DND-41 (cell line): Measurements from ENCODE around the gene DACH2.

Source experiments
- ATAC-seq: fragments of 200-7000 bp; cut with Tn5 transposase; 3 replicates; pipeline ENCODE4 v1.9.1; 2021; ENCODE audit warnings: low read depth; ENCODE audit not compliant: insufficient read depth
- DNase-seq: peaks from one replicate; pipeline ENCODE4 v3.0.0-alpha.2; 2020
- H2AFZ ChIP-seq: 2 replicates; pipeline ENCODE4 v1.6.0; 2012; ENCODE audit warnings: low read depth, low read length
- H3K27ac ChIP-seq: 2 replicates; pipeline ENCODE4 v1.5.1; 2012; ENCODE audit warnings: low read length, inconsistent platforms
- H3K27me3 ChIP-seq: fragments of 200-600 bp; sonication (generic); 2 replicates; pipeline ENCODE4 v1.6.0; 2012; ENCODE audit warnings: low read length, mild to moderate bottlenecking, inconsistent platforms; ENCODE audit not compliant: insufficient read depth, poor library complexity
- H3K36me3 ChIP-seq: 2 replicates; pipeline ENCODE4 v1.5.1; 2012; ENCODE audit warnings: low read length, inconsistent platforms; ENCODE audit not compliant: insufficient read depth
- H3K4me1 ChIP-seq: 2 replicates; pipeline ENCODE4 v1.5.1; 2012; ENCODE audit warnings: mild to moderate bottlenecking, low read length; ENCODE audit not compliant: insufficient read depth
- H3K4me2 ChIP-seq: 2 replicates; pipeline ENCODE4 v1.6.0; 2012; ENCODE audit warnings: mild to moderate bottlenecking, moderate library complexity, low read length, inconsistent platforms; ENCODE audit not compliant: insufficient read depth
- H3K4me3 ChIP-seq, 2 experiments: fragments of 200-600 bp in 1 of 2; shearing (Covaris generic) in 1 of 2; 2 replicates each; pipeline ENCODE4 v1.5.1; 2012 to 2016; ENCODE audit warnings: inconsistent platforms in 2 of 2, low read length in 2 of 2, mild to moderate bottlenecking in 2 of 2, low read depth in 1 of 2, moderate library complexity in 1 of 2
- H3K79me2 ChIP-seq: 2 replicates; pipeline ENCODE4 v1.6.0; 2012; ENCODE audit warnings: low read length, inconsistent platforms; ENCODE audit not compliant: insufficient read depth
- H3K9ac ChIP-seq: 2 replicates; pipeline ENCODE4 v1.6.0; 2012; ENCODE audit warnings: low read depth, mild to moderate bottlenecking, inconsistent platforms, low read length, moderate library complexity
- H3K9me3 ChIP-seq: 2 replicates; pipeline ENCODE4 v1.5.1; 2012; ENCODE audit warnings: low read length, moderate library complexity, mild to moderate bottlenecking, inconsistent platforms; ENCODE audit not compliant: insufficient read depth, severe bottlenecking
- H4K20me1 ChIP-seq: 2 replicates; pipeline ENCODE4 v1.6.0; 2012; ENCODE audit warnings: low read length; ENCODE audit not compliant: insufficient read depth
- EZH2 ChIP-seq: IDR thresholded peaks from 3 replicates; pipeline ENCODE4 v1.6.1; 2012; ENCODE audit warnings: borderline replicate concordance, low read depth, mild to moderate bottlenecking, moderate library complexity, low read length, inconsistent platforms; ENCODE audit not compliant: severe bottlenecking
- TF ChIP-seq, protein P1 (sequence below): IDR thresholded peaks from 2 replicates; pipeline ENCODE4 v1.5.1; 2012; ENCODE audit warnings: borderline replicate concordance, low read length, moderate library complexity, mild to moderate bottlenecking; ENCODE audit not compliant: poor library complexity, severe bottlenecking; ENCODE audit errors: extremely low read depth

The DACH2 gene

DNA sequence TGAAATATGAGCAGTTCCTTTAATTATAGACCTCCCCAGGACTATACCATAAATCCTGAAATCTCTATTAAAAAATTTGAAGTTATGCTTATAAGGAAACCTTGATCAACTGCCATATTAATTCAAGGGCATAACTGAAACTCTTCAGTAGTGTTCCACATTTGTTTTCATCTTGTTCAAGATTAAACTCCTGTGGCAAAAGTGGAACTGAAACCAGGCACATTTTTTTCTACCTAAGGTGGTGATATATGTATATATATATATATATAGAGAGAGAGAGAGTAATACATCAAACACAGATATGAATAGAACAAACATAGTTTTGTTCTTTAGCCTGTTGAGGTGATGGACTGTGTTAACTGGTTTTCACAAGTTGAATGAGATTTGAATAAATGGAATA is 287.9 kb downstream of the DACH2 start:
- H3K4me1 ChIP-seq, result no peaks in the 10 kb centered on the region
- no peaks in the 10 kb centered on the region for H3K9me3 ChIP-seq
- no peak overlapping the region for H2AFZ ChIP-seq
- H3K4me3 ChIP-seq, result no peak overlapping the region
- H3K9ac ChIP-seq, result no peak overlapping the region
- DNase-seq (no peak), ATAC-seq (no peak)
- H3K27ac ChIP-seq, result no peak overlapping the region
- H3K4me2 ChIP-seq, result no peak overlapping the region
- no peaks in the 10 kb centered on the region for H3K27me3 ChIP-seq
- no peaks in the 10 kb centered on the region for H4K20me1 ChIP-seq
- no peaks in the 10 kb centered on the region for H3K79me2 ChIP-seq
- no peaks in the 10 kb centered on the region for H3K36me3 ChIP-seq
- TF ChIP-seq EZH2, result no peak
- TF ChIP-seq, protein P1, sequence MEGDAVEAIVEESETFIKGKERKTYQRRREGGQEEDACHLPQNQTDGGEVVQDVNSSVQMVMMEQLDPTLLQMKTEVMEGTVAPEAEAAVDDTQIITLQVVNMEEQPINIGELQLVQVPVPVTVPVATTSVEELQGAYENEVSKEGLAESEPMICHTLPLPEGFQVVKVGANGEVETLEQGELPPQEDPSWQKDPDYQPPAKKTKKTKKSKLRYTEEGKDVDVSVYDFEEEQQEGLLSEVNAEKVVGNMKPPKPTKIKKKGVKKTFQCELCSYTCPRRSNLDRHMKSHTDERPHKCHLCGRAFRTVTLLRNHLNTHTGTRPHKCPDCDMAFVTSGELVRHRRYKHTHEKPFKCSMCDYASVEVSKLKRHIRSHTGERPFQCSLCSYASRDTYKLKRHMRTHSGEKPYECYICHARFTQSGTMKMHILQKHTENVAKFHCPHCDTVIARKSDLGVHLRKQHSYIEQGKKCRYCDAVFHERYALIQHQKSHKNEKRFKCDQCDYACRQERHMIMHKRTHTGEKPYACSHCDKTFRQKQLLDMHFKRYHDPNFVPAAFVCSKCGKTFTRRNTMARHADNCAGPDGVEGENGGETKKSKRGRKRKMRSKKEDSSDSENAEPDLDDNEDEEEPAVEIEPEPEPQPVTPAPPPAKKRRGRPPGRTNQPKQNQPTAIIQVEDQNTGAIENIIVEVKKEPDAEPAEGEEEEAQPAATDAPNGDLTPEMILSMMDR, result no peak

DNA sequence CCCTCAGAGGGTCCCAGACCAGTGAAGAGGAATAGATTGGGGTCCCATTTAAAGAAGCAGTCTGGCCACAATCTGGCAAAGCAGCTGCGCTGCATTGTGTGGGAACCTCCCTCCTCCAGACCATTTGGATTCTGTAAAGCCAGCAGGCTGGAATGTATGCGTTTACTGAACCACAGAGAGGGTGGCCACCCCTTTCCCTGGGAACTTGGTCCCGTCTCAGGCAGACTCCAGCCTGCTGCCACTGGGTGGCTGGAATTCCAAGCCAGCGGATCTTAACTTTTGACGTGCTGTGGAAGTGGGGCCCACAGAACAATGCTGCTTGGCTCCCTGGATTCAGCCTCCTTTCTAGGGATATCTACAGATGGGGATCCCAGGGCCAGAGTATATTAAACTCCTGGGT is 307.2 kb downstream of the DACH2 start:
- Histone ChIP-seq H3K9me3 (no peaks in the 10 kb centered on the region), H4K20me1 (no peaks in the 10 kb centered on the region), H3K4me3 (no peak overlapping the region), H3K79me2 (no peaks in the 10 kb centered on the region), H2AFZ (no peak overlapping the region), H3K36me3 (no peaks in the 10 kb centered on the region), H3K27me3 (no peaks in the 10 kb centered on the region), H3K4me1 (no peaks in the 10 kb centered on the region), H3K27ac (no peak overlapping the region), H3K9ac (no peak overlapping the region), H3K4me2 (no peak overlapping the region)
- ATAC-seq (no peak), DNase-seq (no peak)
- TF ChIP-seq EZH2, result no peak
- TF ChIP-seq, protein P1, result no peak

DNA sequence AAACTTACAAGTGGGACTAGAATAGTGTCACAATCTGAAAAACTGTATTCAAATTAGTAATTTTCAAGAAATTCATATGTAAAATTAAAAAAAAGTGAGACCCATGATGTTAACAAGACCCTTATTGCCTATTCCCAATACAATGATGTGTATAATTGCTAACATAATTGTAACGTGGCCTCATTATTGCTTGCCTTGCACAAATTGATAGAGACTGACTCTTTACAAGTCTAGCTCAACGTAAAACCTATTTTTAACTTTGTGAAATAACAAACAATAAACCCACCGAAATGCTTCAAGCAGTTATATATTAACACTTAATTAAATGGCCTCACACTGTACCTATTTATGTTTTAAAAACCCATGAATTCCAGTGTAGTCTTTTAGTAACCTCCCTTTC is 312.5 kb downstream of the DACH2 start:
- H2AFZ ChIP-seq, result no peak overlapping the region
- no peaks in the 10 kb centered on the region for H3K27me3 ChIP-seq
- H3K4me2 ChIP-seq, result no peak overlapping the region
- no peak overlapping the region for H3K4me3 ChIP-seq
- no peak overlapping the region for H3K27ac ChIP-seq
- ATAC-seq (no peak), DNase-seq (no peak)
- no peak overlapping the region for H3K9ac ChIP-seq
- H3K9me3 ChIP-seq, result no peaks in the 10 kb centered on the region
- no peaks in the 10 kb centered on the region for H3K36me3 ChIP-seq
- no peaks in the 10 kb centered on the region for H3K4me1 ChIP-seq
- TF ChIP-seq EZH2, result no peak
- TF ChIP-seq, protein P1, result no peak
- no peaks in the 10 kb centered on the region for H3K79me2 ChIP-seq
- no peaks in the 10 kb centered on the region for H4K20me1 ChIP-seq

DNA sequence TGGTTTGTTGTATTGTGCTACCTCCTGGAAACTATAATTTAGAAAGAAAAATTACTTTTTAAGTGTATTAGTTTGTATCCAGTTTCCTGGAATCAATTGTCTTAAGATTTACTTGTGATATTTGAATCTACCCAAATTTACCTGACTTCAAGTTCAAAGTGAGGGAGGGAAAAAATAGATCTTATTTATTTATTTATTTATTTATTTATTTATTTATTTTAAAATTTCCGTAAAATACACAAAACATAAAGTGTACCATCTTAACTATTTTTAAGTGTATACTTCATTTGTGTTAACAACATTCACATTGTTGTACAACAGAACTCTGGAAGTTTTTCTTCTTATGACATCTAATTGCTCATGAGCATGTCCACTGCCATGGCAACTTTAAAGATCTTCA is 356.0 kb downstream of the DACH2 start:
- DNase-seq (no peak), ATAC-seq (no peak)
- H3K27me3 ChIP-seq, result no peaks in the 10 kb centered on the region
- H3K4me1 ChIP-seq, result no peaks in the 10 kb centered on the region
- no peaks in the 10 kb centered on the region for H3K79me2 ChIP-seq
- no peaks in the 10 kb centered on the region for H3K36me3 ChIP-seq
- no peak overlapping the region for H3K4me3 ChIP-seq
- H3K27ac ChIP-seq, result no peak overlapping the region
- H4K20me1 ChIP-seq, result no peaks in the 10 kb centered on the region
- H3K9ac ChIP-seq, result no peak overlapping the region
- H2AFZ ChIP-seq, result no peak overlapping the region
- H3K9me3 ChIP-seq, result no peaks in the 10 kb centered on the region
- no peak overlapping the region for H3K4me2 ChIP-seq
- TF ChIP-seq, protein P1, result no peak
- TF ChIP-seq EZH2, result no peak
